ENCODE results near the gene SLC37A3. TPM values are rescaled to one million over a fixed set of nuclear protein-coding genes. Genes with fewer than 3 reads are reported as not detected.

Gene SLC37A3
- total RNA-seq, 1 donor from 2014 or later, result 71.0 TPM

- Histone ChIP-seq H3K9ac (ENCODE audit: low read length) (peak overlapping the region; percentile 63), H3K4me2 (ENCODE audit: low read length) (peak overlapping the region; percentile 75), H4K20me1 (ENCODE audit: insufficient read depth, low read length) (peaks cover 4% of the 10 kb centered on the region), H3K27ac (ENCODE audit: low read depth, low read length) (peak overlapping the region; percentile 56), H3K27me3 (ENCODE audit: insufficient read depth, low read length) (no peaks in the 10 kb centered on the region), H2AFZ (ENCODE audit: low read depth, low read length) (no peak overlapping the region), H3K79me2 (ENCODE audit: insufficient read depth, low read length) (no peaks in the 10 kb centered on the region), H3K9me3 (ENCODE audit: insufficient read depth, low read depth, low read length) (no peaks in the 10 kb centered on the region), H3K4me3 (ENCODE audit: insufficient read depth, low read depth, low read length) (no peak overlapping the region), H3K4me1 (ENCODE audit: insufficient read depth, low read length) (peaks cover 11% of the 10 kb centered on the region), H3K36me3 (ENCODE audit: insufficient read depth, low read length) (peaks cover 24% of the 10 kb centered on the region)
- no peak overlapping the region for H3K4me3 Mint-ChIP-seq (ENCODE audit: unreplicated experiment)
- peaks cover 18% of the 10 kb centered on the region for H3K4me1 Mint-ChIP-seq (ENCODE audit: low read depth, unreplicated experiment)
- no peaks in the 10 kb centered on the region for H3K27me3 Mint-ChIP-seq (ENCODE audit: low read depth, unreplicated experiment)
- peak overlapping the region; percentile 79 for H3K27ac Mint-ChIP-seq (ENCODE audit: unreplicated experiment)
- peaks cover 16% of the 10 kb centered on the region for H3K36me3 Mint-ChIP-seq (ENCODE audit: low read depth, unreplicated experiment)
- peak; percentile 84 for DNase-seq (ENCODE audit: low read depth)
- H3K9me3 Mint-ChIP-seq (ENCODE audit: unreplicated experiment), result no peaks in the 10 kb centered on the region
- no peak for FAIRE-seq
- no peak for TF ChIP-seq EZH2 (IDR thresholded peaks at IDR 0.05; ENCODE audit: insufficient read depth, low read length)
These were observed 50.0 kb downstream of the SLC37A3 start for GRCh38 chr7:140348161-140348849.

- no peak for FAIRE-seq
- peaks cover 18% of the 10 kb centered on the region for H3K36me3 Mint-ChIP-seq (ENCODE audit: low read depth, unreplicated experiment)
- H3K4me2 ChIP-seq (ENCODE audit: low read length), result no peak overlapping the region
- H3K36me3 ChIP-seq (ENCODE audit: insufficient read depth, low read length), result peaks cover 22% of the 10 kb centered on the region
- H3K4me3 Mint-ChIP-seq (ENCODE audit: unreplicated experiment), result no peak overlapping the region
- no peak overlapping the region for H3K27ac Mint-ChIP-seq (ENCODE audit: unreplicated experiment)
- DNase-seq (ENCODE audit: low read depth), result no peak
- H3K27me3 ChIP-seq (ENCODE audit: insufficient read depth, low read length), result no peaks in the 10 kb centered on the region
- H3K4me3 ChIP-seq (ENCODE audit: insufficient read depth, low read depth, low read length), result no peak overlapping the region
- H3K9ac ChIP-seq (ENCODE audit: low read length), result no peak overlapping the region
- no peaks in the 10 kb centered on the region for H3K79me2 ChIP-seq (ENCODE audit: insufficient read depth, low read length)
- no peaks in the 10 kb centered on the region for H3K9me3 Mint-ChIP-seq (ENCODE audit: unreplicated experiment)
- H3K27ac ChIP-seq (ENCODE audit: low read depth, low read length), result no peak overlapping the region
- no peaks in the 10 kb centered on the region for H3K27me3 Mint-ChIP-seq (ENCODE audit: low read depth, unreplicated experiment)
- peaks cover 11% of the 10 kb centered on the region for H3K4me1 ChIP-seq (ENCODE audit: insufficient read depth, low read length)
- TF ChIP-seq CTCF (IDR thresholded peaks at IDR 0.05; ENCODE audit: insufficient read depth, low read depth, low read length) (no peak), EZH2 (IDR thresholded peaks at IDR 0.05; ENCODE audit: insufficient read depth, low read length) (no peak)
- H3K4me1 Mint-ChIP-seq (ENCODE audit: low read depth, unreplicated experiment), result peaks cover 28% of the 10 kb centered on the region
- peaks cover 5% of the 10 kb centered on the region for H4K20me1 ChIP-seq (ENCODE audit: insufficient read depth, low read length)
- H3K9me3 ChIP-seq (ENCODE audit: insufficient read depth, low read depth, low read length), result no peaks in the 10 kb centered on the region
- H2AFZ ChIP-seq (ENCODE audit: low read depth, low read length), result no peak overlapping the region
These were observed 51.1 kb downstream of the SLC37A3 start for GRCh38 chr7:140347218-140347617.

- H3K27ac Mint-ChIP-seq (ENCODE audit: unreplicated experiment), result no peak overlapping the region
These were observed 52.9 kb downstream of the SLC37A3 start for GRCh38 chr7:140345426-140345825.

More at GRCh38 chr7:140345426-140345825, 52.9 kb downstream of the SLC37A3 start:
- Mint-ChIP-seq H3K36me3 (ENCODE audit: low read depth, unreplicated experiment) (peaks cover 12% of the 10 kb centered on the region), H3K27me3 (ENCODE audit: low read depth, unreplicated experiment) (no peaks in the 10 kb centered on the region), H3K9me3 (ENCODE audit: unreplicated experiment) (no peaks in the 10 kb centered on the region), H3K4me3 (ENCODE audit: unreplicated experiment) (no peak overlapping the region), H3K4me1 (ENCODE audit: low read depth, unreplicated experiment) (peaks cover 30% of the 10 kb centered on the region)
- Histone ChIP-seq H2AFZ (ENCODE audit: low read depth, low read length) (no peak overlapping the region), H3K4me2 (ENCODE audit: low read length) (no peak overlapping the region), H3K4me3 (ENCODE audit: insufficient read depth, low read depth, low read length) (no peak overlapping the region), H3K27ac (ENCODE audit: low read depth, low read length) (no peak overlapping the region), H4K20me1 (ENCODE audit: insufficient read depth, low read length) (peaks cover 11% of the 10 kb centered on the region), H3K9ac (ENCODE audit: low read length) (no peak overlapping the region), H3K4me1 (ENCODE audit: insufficient read depth, low read length) (peaks cover 11% of the 10 kb centered on the region), H3K9me3 (ENCODE audit: insufficient read depth, low read depth, low read length) (no peaks in the 10 kb centered on the region), H3K27me3 (ENCODE audit: insufficient read depth, low read length) (no peaks in the 10 kb centered on the region), H3K79me2 (ENCODE audit: insufficient read depth, low read length) (no peaks in the 10 kb centered on the region), H3K36me3 (ENCODE audit: insufficient read depth, low read length) (peaks cover 16% of the 10 kb centered on the region)
- no peak for FAIRE-seq
- TF ChIP-seq CTCF (IDR thresholded peaks at IDR 0.05; ENCODE audit: insufficient read depth, low read depth, low read length) (no peak), EZH2 (IDR thresholded peaks at IDR 0.05; ENCODE audit: insufficient read depth, low read length) (no peak)
- DNase-seq (ENCODE audit: low read depth), result no peak
